ENCODE results near the gene TTYH1.

The TTYH1 gene

DNA sequence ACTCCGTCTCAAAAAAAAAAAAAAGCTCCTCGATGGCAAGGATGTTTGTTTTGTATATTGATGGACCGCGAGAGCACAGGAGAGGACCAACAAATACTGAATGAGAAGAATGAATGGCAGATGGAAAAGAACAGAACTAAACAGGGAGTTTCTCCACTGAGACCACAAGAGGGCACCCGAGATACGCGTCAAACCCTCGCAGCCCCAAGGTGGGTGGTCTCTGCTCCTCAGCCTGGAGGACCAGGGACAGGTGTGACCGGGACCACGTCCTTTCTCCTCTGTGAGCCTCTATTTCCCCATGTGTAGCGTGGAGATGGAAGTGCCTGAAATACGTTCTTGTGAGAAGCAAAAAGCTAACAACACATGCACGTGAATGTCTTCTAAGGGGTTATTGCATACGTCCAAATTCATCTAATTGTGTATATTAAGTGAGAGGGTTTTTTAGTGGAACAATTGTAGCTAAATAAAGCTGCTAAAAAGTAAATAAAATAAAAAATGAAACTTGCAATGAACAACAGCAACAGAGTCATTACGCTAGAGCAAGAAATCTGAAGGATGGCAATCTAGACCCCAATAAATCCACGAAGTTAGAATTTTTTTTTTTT is 66.2 kb downstream of the TTYH1 start:
- no peak for DNase-seq (ENCODE audit: low spot score)

- DNase-seq (ENCODE audit: low spot score) = no peak
Observed at GRCh38 chr19:54482889-54483288, 67.6 kb downstream of the TTYH1 start.

DNA sequence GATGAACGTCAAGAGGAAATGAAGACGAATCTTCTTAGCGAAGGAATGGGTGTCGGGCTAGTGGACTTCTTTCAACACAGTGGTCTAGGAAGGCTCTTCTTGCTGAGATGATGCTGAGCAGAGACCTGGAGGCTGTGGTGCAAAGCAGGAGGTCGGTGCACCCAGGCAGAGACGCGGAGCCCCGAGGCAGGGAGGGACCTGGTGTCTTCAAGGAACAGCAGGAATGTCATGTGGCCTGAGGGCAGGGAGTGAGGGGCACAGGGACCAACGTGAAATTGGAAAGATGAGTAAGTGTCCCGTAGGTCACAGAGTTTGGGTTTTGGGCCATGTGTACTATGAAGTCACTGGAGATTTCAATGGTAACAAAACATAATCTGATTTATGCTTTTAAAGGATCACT is 69.2 kb downstream of the TTYH1 start:
- no peak for DNase-seq (ENCODE audit: low spot score)

DNA sequence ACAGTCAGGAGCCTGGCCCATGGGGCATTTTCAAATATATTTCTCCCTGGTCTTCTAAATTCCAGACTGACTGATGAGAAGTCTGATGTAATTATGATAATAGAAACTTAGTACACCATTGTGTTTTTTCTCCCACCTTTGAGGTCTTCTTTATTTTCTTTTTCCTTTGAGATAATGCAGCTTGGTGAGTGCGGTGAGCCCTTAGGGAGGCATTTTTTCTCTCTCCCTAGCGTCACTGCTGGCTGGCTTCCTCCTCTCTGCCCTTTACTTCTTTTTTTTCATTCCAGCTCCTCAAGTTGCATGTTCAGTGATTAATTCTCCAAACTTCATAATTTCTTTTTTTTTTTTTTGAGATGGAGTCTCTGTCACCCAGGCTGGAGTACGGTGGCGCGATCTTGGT is 70.6 kb downstream of the TTYH1 start:
- DNase-seq (ENCODE audit: low spot score) = no peak

Measured in AG08396 (cell line).